Measurements from ENCODE around the gene NHERF1.

- no peak for TF ChIP-seq TAF1 (IDR thresholded peaks at IDR 0.05; ENCODE audit: low read depth)
- no peak for TF ChIP-seq MAX (IDR thresholded peaks at IDR 0.05)
- peak; percentile 57; the same call in 1 of the 2 replicates for TF ChIP-seq NFIC (IDR thresholded peaks at IDR 0.05)
- no peak for TF ChIP-seq CEBPB (IDR thresholded peaks at IDR 0.05)
- no peak for TF ChIP-seq TCF12 (IDR thresholded peaks at IDR 0.05; ENCODE audit: low read depth)
- TF ChIP-seq EP300 (IDR thresholded peaks at IDR 0.05; ENCODE audit: borderline replicate concordance) = no peak
- TF ChIP-seq REST (IDR thresholded peaks at IDR 0.05; ENCODE audit: low read depth) = no peak
- TF ChIP-seq RAD21 (IDR thresholded peaks at IDR 0.05; ENCODE audit: low read depth) = no peak
- TF ChIP-seq EGR1 (IDR thresholded peaks at IDR 0.05) = no peak
- TF ChIP-seq YY1 (IDR thresholded peaks at IDR 0.05; ENCODE audit: low read depth) = no peak
- TF ChIP-seq TEAD4 (IDR thresholded peaks at IDR 0.05) = no peak
- no peak for TF ChIP-seq CREB1 (IDR thresholded peaks at IDR 0.05; ENCODE audit: low read depth)
- TF ChIP-seq FOXM1 (IDR thresholded peaks at IDR 0.05; ENCODE audit: borderline replicate concordance, low read depth) = no peak
These were observed 9.1 kb downstream of the NHERF1 start for GRCh38 chr17:74757502-74757901.
